ENCODE results near the gene GRIN2A. TPM values are rescaled to one million over a fixed set of nuclear protein-coding genes. Genes with fewer than 3 reads are reported as not detected.

GRIN2A gene
- total and polyA plus RNA-seq, 2 of the 8 experiments (the other 6 are each of a cell fraction or from before 2014, with no cell fraction given), result 0.18 to 1.8 TPM

DNA sequence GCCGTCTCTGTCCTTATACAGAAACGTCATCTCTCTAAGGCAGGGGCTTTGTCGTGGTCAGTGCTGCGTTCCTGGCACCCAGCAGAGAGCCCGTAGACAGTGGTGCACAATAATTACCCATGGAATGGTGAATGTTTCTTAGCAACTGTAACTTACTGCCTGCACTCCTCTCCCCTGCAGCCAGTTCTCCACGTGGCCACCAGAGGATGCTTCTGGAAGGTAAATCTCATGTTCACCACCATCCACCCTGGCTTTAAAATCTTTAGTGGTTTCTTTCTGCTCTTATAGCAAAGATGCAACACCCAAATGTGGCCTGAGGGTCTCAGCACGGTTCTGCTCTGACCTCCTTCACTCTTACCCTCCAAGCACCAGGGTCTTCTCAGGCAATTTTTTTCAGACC is 150.8 kb downstream of the GRIN2A start:
- Histone ChIP-seq H3K56ac (replicated peaks; ENCODE audit: insufficient read length, low read depth, low read length) (no peak overlapping the region), H3K23ac (ENCODE audit: insufficient read length) (no peak overlapping the region), H4K8ac (ENCODE audit: extremely low read depth, insufficient read depth, low read length) (no peak overlapping the region), H3K79me2 (ENCODE audit: control insufficient read depth in 1 of 2, insufficient read depth in 2 of 2, low read length in 2 of 2) (no peaks in the 10 kb centered on the region), H2AK5ac (ENCODE audit: low read depth, low read length) (no peak overlapping the region), H4K20me1 (replicated peaks in 1 of 2; ENCODE audit: control insufficient read depth in 1 of 2, insufficient read depth in 2 of 2, low read length in 2 of 2) (no peaks in the 10 kb centered on the region), H2BK120ac (replicated peaks; ENCODE audit: low read depth, low read length) (no peak overlapping the region), H3K4me1 (replicated peaks in 1 of 4; ENCODE audit: control insufficient read depth in 3 of 4, insufficient read depth in 4 of 4, low read length in 3 of 4) (no peaks in the 10 kb centered on the region), H3K4me3 (ENCODE audit: extremely low read depth in 1 of 4, insufficient read depth in 2 of 4, low read depth in 3 of 4, low read length in 4 of 4) (no peak overlapping the region), H3K18ac (ENCODE audit: extremely low read depth, low read length) (no peak overlapping the region), H3K23me2 (ENCODE audit: low read depth, low read length) (no peaks in the 10 kb centered on the region; the same call in 1 of the 2 replicates), H4K5ac (ENCODE audit: insufficient read length, low read depth, low read length) (no peak overlapping the region), H3K79me1 (ENCODE audit: low read depth, low read length) (no peaks in the 10 kb centered on the region), H3K27me3 (replicated peaks in 1 of 4; ENCODE audit: control insufficient read depth in 3 of 4, extremely low read depth in 1 of 4, insufficient read depth in 3 of 4, low read length in 3 of 4) (no peaks in the 10 kb centered on the region), H2BK5ac (ENCODE audit: low read depth, low read length) (no peak overlapping the region), H3K9me3 (ENCODE audit: insufficient read depth in 2 of 2, low read depth in 1 of 2, low read length in 1 of 2) (no peaks in the 10 kb centered on the region), H3K4me2 (ENCODE audit: insufficient read depth in 1 of 2, low read depth in 2 of 2, low read length in 2 of 2) (no peak overlapping the region), H3K14ac (ENCODE audit: insufficient read length) (no peak overlapping the region), H2BK20ac (ENCODE audit: low read length) (no peak overlapping the region), H2BK12ac (ENCODE audit: low read depth, low read length) (no peak overlapping the region), H2BK15ac (ENCODE audit: low read length) (no peak overlapping the region), H3K27ac (ENCODE audit: low read depth, low read length) (no peak overlapping the region), H3K9ac (replicated peaks in 1 of 4; ENCODE audit: extremely low read depth in 1 of 4, low read depth in 3 of 4, low read length in 3 of 4) (no peak overlapping the region), H2AFZ (ENCODE audit: low read length) (no peak overlapping the region), H4K91ac (replicated peaks; ENCODE audit: insufficient read length, low read length) (no peak overlapping the region), H3K4ac (replicated peaks; ENCODE audit: insufficient read length, low read depth, low read length) (no peak overlapping the region), H3K36me3 (ENCODE audit: control insufficient read depth in 2 of 4, insufficient read depth in 4 of 4, low read length in 3 of 4) (no peaks in the 10 kb centered on the region)
- no peak for FAIRE-seq
- TF ChIP-seq CTBP2 (IDR thresholded peaks at IDR 0.05; ENCODE audit: borderline replicate concordance, insufficient read depth, insufficient read length, low read length), result no peak
- no peak for TF ChIP-seq SIX5 (IDR thresholded peaks at IDR 0.05; ENCODE audit: low read depth, low read length)
- TF ChIP-seq NANOG (IDR thresholded peaks at IDR 0.05; ENCODE audit: insufficient read depth, low read depth, low read length, poor library complexity, severe bottlenecking), result no peak
- peak; percentile 36 to 56; a peak in 3 of 4 replicates for TF ChIP-seq RAD21 (IDR thresholded peaks at IDR 0.05 in 1 of 2, conservative IDR thresholded peaks at IDR 0.05 in 1 of 2; ENCODE audit: low read depth in 2 of 2, low read length in 2 of 2)
- TF ChIP-seq, protein P1, sequence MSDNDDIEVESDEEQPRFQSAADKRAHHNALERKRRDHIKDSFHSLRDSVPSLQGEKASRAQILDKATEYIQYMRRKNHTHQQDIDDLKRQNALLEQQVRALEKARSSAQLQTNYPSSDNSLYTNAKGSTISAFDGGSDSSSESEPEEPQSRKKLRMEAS (IDR thresholded peaks at IDR 0.05), result peak; percentile 37
- no peak for TF ChIP-seq TBP (IDR thresholded peaks at IDR 0.05; ENCODE audit: low read depth, low read length)
- TF ChIP-seq, protein P2, sequence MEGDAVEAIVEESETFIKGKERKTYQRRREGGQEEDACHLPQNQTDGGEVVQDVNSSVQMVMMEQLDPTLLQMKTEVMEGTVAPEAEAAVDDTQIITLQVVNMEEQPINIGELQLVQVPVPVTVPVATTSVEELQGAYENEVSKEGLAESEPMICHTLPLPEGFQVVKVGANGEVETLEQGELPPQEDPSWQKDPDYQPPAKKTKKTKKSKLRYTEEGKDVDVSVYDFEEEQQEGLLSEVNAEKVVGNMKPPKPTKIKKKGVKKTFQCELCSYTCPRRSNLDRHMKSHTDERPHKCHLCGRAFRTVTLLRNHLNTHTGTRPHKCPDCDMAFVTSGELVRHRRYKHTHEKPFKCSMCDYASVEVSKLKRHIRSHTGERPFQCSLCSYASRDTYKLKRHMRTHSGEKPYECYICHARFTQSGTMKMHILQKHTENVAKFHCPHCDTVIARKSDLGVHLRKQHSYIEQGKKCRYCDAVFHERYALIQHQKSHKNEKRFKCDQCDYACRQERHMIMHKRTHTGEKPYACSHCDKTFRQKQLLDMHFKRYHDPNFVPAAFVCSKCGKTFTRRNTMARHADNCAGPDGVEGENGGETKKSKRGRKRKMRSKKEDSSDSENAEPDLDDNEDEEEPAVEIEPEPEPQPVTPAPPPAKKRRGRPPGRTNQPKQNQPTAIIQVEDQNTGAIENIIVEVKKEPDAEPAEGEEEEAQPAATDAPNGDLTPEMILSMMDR (IDR thresholded peaks at IDR 0.05; ENCODE audit: control extremely low read depth in 1 of 3, insufficient read depth in 1 of 3, low read depth in 1 of 3, low read length in 3 of 3), result peak; percentile 27 to 54 (median 53)
- DNase-seq (ENCODE audit: low read depth in 1 of 2, low spot score in 2 of 2), result no peak
- 73% methylated on average over 7 of the region's 7 CpGs; no CpG with 5 or more reads in 1 of the 2 experiments for WGBS, 2 experiments (ENCODE audit: extremely low coverage in 1 of 2, insufficient coverage in 1 of 2, insufficient read length in 1 of 2, insufficient replicate concordance in 2 of 2, low coverage in 1 of 2, low lambda C conversion rate in 2 of 2, missing lambda C conversion rate in 1 of 2)
- ChIA-PET POLR2A (ENCODE audit: partially characterized antibody) (no interaction called here), CTCF (ENCODE audit: partially characterized antibody) (no interaction called here)
